SIG-M5 treated with dmso at 0.1 percent for 504 hours (cell line): Measurements from ENCODE around the gene UQCRFS1.

Experiments used
- DNase-seq: peaks from one replicate; lab custom pipeline; 2025; ENCODE audit not compliant: unreplicated experiment; lab: John Stamatoyannopoulos, UW

Gene UQCRFS1

DNA sequence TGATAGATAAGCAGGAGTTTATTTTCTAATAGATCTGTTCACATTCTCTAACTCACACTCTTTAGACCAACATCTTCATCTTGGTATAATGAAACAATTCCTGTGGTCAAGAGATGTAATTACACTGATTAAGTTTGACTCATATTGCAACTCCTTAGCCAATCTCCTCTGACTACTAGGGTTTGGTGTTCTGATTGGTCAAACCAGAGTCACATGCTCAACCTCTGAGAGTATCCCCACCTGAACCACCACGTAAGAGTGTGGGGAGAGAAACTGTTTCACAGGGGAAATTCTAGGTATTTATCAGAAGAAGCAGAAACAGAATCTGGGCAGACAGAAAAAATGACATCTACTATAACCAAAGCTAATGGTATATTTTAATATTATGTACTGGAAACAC, 42.4 kb downstream of the UQCRFS1 start:
- DNase-seq, result no peak

DNA sequence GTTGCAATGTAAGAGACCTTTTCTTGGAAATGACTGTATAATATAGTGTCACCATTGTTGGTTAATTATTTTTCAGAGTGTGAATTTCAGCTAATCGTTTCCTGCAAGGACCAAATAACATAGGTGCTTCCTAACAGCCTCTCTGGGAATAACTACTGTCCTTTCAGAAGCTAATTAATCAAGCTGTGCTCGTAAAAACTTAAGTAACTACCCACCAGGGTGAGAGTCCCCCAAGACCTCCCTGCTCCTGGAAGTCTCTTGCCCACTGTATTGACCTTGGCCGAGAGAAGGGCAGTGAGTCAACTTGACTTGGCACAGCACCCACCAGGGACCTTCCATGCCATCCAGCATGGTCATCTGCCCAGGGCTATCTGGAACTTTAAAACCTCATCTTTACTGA, 50.3 kb downstream of the UQCRFS1 start:
- no peak for DNase-seq

DNA sequence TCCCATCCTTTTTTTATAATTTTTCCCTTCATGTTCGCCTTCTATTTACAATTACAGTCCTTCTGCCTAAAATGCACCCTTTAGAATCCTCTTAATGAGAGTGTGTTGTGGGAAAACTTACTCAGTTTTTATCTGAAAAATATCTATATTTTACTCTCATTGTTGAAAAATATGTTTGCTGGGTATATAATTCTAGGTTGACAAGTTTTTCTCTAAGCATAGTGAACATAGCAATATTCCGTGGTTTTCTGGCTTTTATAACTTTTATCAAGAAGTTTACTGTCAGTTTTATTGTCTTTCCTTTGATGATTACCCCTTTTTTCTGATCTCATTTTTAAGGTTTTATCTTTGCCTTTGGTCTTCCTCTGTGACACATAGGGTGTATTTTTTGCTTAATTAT, 57.3 kb downstream of the UQCRFS1 start:
- DNase-seq, result no peak
